Osteoblast (primary cell): ENCODE results near the gene PPIL1. TPM values are rescaled to one million over a fixed set of nuclear protein-coding genes. Genes with fewer than 3 reads are reported as not detected.

Source experiments
- DNase-seq: peaks from one replicate; pipeline ENCODE4 v3.0.0; 2011; ENCODE audit warnings: low spot score, mixed read lengths; ENCODE audit not compliant: insufficient read length; ENCODE audit errors: missing footprints
- H2AFZ ChIP-seq: 2 replicates; pipeline ENCODE4 v1.6.0; 2011; ENCODE audit warnings: mild to moderate bottlenecking, low read length
- H3K27ac ChIP-seq: 2 replicates; pipeline ENCODE4 v1.5.1; 2011; ENCODE audit warnings: mild to moderate bottlenecking, low read depth, low read length, moderate library complexity
- H3K27me3 ChIP-seq: 2 replicates; pipeline ENCODE4 v1.6.0; 2012; ENCODE audit warnings: mild to moderate bottlenecking, control low read depth, inconsistent platforms, low read length, moderate library complexity; ENCODE audit not compliant: insufficient read depth
- H3K36me3 ChIP-seq: 2 replicates; pipeline ENCODE4 v1.5.1; 2011; ENCODE audit warnings: mild to moderate bottlenecking, low read length, control low read depth, moderate library complexity; ENCODE audit not compliant: insufficient read depth
- H3K4me1 ChIP-seq: 2 replicates; pipeline ENCODE4 v1.5.1; 2011; ENCODE audit warnings: mild to moderate bottlenecking, low read length, control low read depth, moderate library complexity; ENCODE audit not compliant: insufficient read depth
- H3K4me2 ChIP-seq: 2 replicates; pipeline ENCODE4 v1.6.0; 2011; ENCODE audit warnings: mild to moderate bottlenecking, low read length; ENCODE audit not compliant: insufficient read depth
- H3K4me3 ChIP-seq: fragments of 200-600 bp; sonication (generic); 3 replicates; pipeline ENCODE4 v1.5.1; 2012; ENCODE audit warnings: mild to moderate bottlenecking, low read length, inconsistent platforms; ENCODE audit not compliant: insufficient read depth
- H3K79me2 ChIP-seq: 2 replicates; pipeline ENCODE4 v1.6.0; 2012; ENCODE audit warnings: mild to moderate bottlenecking, low read length, control low read depth, inconsistent platforms; ENCODE audit not compliant: insufficient read depth
- H3K9me3 ChIP-seq: 2 replicates; pipeline ENCODE4 v1.5.1; 2011; ENCODE audit warnings: low read depth, low read length, control low read depth
- H4K20me1 ChIP-seq: 2 replicates; pipeline ENCODE4 v1.6.0; 2012; ENCODE audit warnings: mild to moderate bottlenecking, low read length, control low read depth; ENCODE audit not compliant: insufficient read depth
- total RNA-seq: library from RNA; depleted of rRNA; stranded (reverse); fragments of >200 nt; gene quantifications from 2 replicates; pipeline ENCODE4 v1.2.3, GENCODE V29; 2012
- TF ChIP-seq, protein P1 (sequence below): IDR thresholded peaks from 2 replicates; pipeline ENCODE4 v1.5.1; 2011; ENCODE audit warnings: mild to moderate bottlenecking, low read depth, low read length, moderate library complexity; ENCODE audit errors: extremely low read depth

The PPIL1 gene
- total RNA-seq, 1 donor = 9.8 TPM

DNA sequence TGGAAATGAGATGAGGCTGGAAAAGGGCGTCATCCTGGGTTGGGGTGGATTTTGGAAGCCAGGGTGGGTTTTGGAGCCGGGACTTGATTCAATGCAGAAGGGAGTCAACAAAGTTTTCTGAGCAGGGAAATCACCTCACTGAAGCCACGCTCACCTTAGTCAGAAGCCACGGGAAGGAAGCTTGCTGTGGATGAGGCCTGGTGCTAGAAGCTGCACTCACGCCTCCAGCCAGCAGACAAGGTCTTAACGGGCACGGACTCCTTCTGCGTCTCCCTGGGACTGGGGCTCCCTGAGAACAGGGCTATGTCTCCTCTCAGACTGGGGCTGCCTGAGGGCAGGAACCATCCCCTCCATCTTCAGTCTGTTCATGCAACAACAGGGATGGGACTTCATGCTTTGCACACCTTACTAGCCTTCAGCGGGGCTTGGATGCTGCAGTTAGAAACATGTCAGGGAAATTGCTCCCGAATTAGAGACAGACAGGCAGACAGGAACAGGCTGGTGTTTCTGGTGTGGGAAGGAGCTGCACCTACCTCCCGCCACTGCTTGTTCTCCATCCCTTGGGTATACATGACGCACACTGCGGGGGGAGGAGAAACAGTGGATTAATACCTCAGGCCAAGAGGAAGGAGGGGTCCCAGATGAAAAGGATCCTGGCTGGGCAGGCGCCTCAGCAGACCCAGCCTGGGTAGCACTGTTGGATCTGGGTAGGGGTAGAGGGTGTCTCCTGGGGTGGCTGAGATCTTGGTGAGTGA lies 52.8 kb downstream of the PPIL1 start:
- H2AFZ ChIP-seq = no peak overlapping the region
- H3K27ac ChIP-seq = no peak overlapping the region
- no peaks in the 10 kb centered on the region for H3K36me3 ChIP-seq
- no peaks in the 10 kb centered on the region for H3K9me3 ChIP-seq
- H3K79me2 ChIP-seq = no peaks in the 10 kb centered on the region
- H3K4me3 ChIP-seq = no peak overlapping the region
- no peaks in the 10 kb centered on the region for H4K20me1 ChIP-seq
- H3K4me1 ChIP-seq = no peaks in the 10 kb centered on the region
- no peaks in the 10 kb centered on the region for H3K27me3 ChIP-seq
- TF ChIP-seq, protein P1, sequence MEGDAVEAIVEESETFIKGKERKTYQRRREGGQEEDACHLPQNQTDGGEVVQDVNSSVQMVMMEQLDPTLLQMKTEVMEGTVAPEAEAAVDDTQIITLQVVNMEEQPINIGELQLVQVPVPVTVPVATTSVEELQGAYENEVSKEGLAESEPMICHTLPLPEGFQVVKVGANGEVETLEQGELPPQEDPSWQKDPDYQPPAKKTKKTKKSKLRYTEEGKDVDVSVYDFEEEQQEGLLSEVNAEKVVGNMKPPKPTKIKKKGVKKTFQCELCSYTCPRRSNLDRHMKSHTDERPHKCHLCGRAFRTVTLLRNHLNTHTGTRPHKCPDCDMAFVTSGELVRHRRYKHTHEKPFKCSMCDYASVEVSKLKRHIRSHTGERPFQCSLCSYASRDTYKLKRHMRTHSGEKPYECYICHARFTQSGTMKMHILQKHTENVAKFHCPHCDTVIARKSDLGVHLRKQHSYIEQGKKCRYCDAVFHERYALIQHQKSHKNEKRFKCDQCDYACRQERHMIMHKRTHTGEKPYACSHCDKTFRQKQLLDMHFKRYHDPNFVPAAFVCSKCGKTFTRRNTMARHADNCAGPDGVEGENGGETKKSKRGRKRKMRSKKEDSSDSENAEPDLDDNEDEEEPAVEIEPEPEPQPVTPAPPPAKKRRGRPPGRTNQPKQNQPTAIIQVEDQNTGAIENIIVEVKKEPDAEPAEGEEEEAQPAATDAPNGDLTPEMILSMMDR = no peak
- H3K4me2 ChIP-seq = no peak overlapping the region
- DNase-seq = peak; percentile 30

DNA sequence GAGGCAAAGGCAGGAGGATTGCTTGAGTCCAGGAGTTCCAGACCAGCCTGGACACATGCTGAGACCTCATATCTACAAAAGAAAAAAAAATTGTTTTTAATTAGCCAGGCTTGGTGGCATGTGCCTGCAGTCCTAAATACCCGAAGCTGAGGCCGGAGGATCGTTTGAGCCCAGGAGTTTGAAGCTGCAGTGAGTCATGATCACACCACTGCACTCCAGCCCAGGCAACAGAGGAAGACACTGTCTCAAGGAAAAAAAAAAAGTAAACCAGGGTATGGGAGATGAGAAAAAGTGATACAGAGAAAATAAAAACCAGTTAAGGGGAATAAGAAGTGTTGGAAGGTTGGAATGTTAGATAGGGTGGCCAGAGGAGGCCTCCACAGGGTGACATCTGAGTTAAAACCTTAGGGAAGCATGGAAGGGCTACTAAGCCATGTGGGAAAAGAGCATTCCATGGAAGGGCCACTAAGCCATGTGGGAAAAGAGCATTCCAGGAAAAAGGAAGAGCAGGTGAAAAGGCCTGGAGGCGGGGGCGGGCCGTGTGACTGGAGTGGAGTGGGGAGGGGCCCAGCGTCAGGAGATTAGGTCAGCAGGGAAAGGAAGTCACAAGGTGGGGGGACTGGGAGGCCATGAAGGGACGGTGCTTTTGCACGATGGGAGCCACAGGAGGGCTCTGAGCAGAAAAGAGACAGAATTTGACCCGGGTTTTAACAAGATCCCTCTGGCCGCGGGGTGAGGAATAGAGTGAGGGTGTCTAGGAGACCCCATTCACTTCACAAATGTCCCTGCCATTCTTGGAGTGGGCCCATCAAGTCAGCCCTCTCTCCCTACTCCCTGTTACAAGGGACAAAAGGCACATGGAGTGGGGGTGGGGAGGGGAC lies 53.7 kb downstream of the PPIL1 start:
- Histone ChIP-seq H3K79me2 (no peaks in the 10 kb centered on the region), H4K20me1 (no peaks in the 10 kb centered on the region), H3K4me2 (no peak overlapping the region), H3K4me1 (no peaks in the 10 kb centered on the region), H3K36me3 (no peaks in the 10 kb centered on the region), H3K9me3 (no peaks in the 10 kb centered on the region), H3K27me3 (no peaks in the 10 kb centered on the region), H3K27ac (no peak overlapping the region), H2AFZ (no peak overlapping the region), H3K4me3 (no peak overlapping the region)
- peak; percentile 41 for DNase-seq
- TF ChIP-seq, protein P1 = no peak

DNA sequence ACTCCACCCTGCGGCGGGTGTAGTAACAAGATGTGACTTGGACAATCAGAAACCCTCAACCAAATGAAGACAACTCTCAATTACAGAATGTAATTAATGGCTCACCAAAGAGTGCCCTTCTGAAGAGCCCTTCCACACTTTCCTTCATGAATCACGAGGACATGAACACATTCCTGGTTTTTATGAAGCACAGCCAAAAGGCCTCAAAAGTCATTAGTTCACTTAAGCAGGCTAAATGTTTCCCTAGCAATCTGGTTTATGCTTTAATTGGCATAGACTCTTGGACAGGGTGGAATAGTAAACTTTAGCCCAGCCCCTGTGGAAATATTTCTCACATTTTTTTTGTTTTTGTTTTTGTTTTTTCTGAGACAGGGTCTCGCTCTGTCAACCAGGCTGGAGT lies 55.8 kb downstream of the PPIL1 start:
- H3K9me3 ChIP-seq = no peaks in the 10 kb centered on the region
- no peak overlapping the region for H3K4me2 ChIP-seq
- H2AFZ ChIP-seq = no peak overlapping the region
- H3K79me2 ChIP-seq = no peaks in the 10 kb centered on the region
- no peaks in the 10 kb centered on the region for H4K20me1 ChIP-seq
- no peaks in the 10 kb centered on the region for H3K36me3 ChIP-seq
- no peak overlapping the region for H3K27ac ChIP-seq
- no peaks in the 10 kb centered on the region for H3K4me1 ChIP-seq
- TF ChIP-seq, protein P1 = no peak
- H3K4me3 ChIP-seq = no peak overlapping the region
- H3K27me3 ChIP-seq = no peaks in the 10 kb centered on the region
- peak; percentile 22 for DNase-seq

DNA sequence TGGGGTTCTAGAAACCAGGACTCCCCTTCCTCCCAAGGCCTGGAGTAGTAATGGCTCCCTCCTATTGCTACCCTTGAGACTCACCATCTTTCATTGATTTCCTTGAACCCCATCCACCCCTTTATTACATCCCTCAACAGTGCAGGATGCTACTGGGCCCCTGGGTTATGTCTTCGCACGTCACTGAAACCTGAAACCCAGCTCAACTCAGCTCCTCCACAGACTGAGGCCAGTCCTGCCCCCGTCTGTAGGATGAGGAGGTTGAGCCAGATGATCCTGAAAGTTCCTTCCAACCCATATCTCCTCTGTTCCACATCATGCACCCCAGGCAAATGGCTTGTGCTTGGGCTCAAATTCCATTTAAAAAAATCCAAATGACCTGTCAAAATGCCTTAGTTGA lies 56.8 kb downstream of the PPIL1 start:
- H3K4me1 ChIP-seq = no peaks in the 10 kb centered on the region
- no peak overlapping the region for H3K4me2 ChIP-seq
- H3K36me3 ChIP-seq = no peaks in the 10 kb centered on the region
- H3K79me2 ChIP-seq = no peaks in the 10 kb centered on the region
- H3K9me3 ChIP-seq = no peaks in the 10 kb centered on the region
- DNase-seq = no peak
- TF ChIP-seq, protein P1 = no peak
- H4K20me1 ChIP-seq = no peaks in the 10 kb centered on the region
- no peak overlapping the region for H3K27ac ChIP-seq
- H3K4me3 ChIP-seq = no peak overlapping the region
- H2AFZ ChIP-seq = no peak overlapping the region
- H3K27me3 ChIP-seq = no peaks in the 10 kb centered on the region
